ENCODE measurements around the gene ZDHHC22. TPM values are rescaled to one million over a fixed set of nuclear protein-coding genes. Genes with fewer than 3 reads are reported as not detected.

ZDHHC22 gene
- total RNA-seq, 2 donors from 2014 or later, result 0.38 to 1.7 TPM

DNA sequence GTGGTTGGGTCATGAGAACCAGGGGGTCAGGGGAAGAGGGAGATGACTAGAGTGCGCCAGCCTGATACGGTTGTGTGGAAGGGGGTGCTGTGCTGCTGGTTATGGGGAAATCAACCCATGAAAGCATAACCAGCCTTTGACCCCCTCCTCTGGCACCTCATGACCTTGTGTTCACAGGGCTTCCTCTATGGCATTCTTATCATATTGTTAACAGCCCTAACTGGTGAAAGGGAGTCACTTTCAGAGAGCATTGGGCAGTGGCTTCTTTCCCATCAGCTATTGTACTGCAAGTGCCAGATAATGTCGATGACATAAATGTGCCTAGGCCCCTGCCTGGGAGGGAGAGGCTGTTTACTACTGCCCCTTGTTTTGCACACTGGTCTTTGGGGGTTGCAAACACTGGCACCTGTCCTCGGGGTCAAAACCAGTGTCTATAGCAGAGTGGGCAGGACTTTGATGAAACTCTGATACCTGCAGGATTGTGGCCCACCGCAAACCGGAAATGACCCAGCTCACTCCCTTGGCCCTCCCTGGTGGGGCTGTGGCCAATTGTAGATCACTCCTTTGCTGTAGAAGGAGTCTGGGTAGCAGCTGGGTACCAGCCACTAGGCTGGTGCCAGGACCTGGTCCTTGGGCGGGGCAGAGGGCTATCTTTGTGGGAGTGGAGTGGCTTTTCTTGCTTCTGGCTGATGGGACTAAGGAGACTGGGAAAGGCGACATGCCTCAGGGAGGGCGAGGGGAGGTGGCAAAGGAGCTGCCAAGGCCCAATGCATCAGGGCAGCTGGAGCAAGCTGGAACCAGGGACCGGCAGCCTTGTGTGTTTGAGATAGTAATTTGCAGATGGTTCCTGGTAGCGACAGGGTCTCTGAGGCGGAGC is 39.4 kb upstream of the ZDHHC22 start:
- no peak for DNase-seq
- Histone ChIP-seq H3K9ac (ENCODE audit: extremely low read depth, low read length, poor library complexity, severe bottlenecking) (no peak overlapping the region), H3K9me3 (ENCODE audit: control insufficient read depth, low read length) (no peaks in the 10 kb centered on the region), H3K36me3 (ENCODE audit: control insufficient read depth, insufficient read depth, low read length) (no peaks in the 10 kb centered on the region), H3K27ac (ENCODE audit: low read depth, low read length) (no peak overlapping the region), H3K27me3 (ENCODE audit: control insufficient read depth, insufficient read depth, low read length, poor library complexity, severe bottlenecking) (peaks cover 12% of the 10 kb centered on the region), H3K4me1 (ENCODE audit: control insufficient read depth, insufficient read depth, low read length) (peaks cover 4% of the 10 kb centered on the region), H3K4me3 (ENCODE audit: low read length) (no peak overlapping the region)
- Mint-ChIP-seq H3K4me3 (peak overlapping the region; percentile 63), H3K4me1 (peaks cover 2% of the 10 kb centered on the region), H3K36me3 (ENCODE audit: low read depth) (no peaks in the 10 kb centered on the region), H3K27me3 (ENCODE audit: insufficient read depth) (peaks cover 25% of the 10 kb centered on the region), H3K27ac (no peak overlapping the region), H3K9me3 (no peaks in the 10 kb centered on the region)
- TF ChIP-seq, protein P1, sequence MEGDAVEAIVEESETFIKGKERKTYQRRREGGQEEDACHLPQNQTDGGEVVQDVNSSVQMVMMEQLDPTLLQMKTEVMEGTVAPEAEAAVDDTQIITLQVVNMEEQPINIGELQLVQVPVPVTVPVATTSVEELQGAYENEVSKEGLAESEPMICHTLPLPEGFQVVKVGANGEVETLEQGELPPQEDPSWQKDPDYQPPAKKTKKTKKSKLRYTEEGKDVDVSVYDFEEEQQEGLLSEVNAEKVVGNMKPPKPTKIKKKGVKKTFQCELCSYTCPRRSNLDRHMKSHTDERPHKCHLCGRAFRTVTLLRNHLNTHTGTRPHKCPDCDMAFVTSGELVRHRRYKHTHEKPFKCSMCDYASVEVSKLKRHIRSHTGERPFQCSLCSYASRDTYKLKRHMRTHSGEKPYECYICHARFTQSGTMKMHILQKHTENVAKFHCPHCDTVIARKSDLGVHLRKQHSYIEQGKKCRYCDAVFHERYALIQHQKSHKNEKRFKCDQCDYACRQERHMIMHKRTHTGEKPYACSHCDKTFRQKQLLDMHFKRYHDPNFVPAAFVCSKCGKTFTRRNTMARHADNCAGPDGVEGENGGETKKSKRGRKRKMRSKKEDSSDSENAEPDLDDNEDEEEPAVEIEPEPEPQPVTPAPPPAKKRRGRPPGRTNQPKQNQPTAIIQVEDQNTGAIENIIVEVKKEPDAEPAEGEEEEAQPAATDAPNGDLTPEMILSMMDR (conservative IDR thresholded peaks at IDR 0.05), result no peak
- 42 to 53% methylated on average over 6 to 12 of the region's 12 CpGs for WGBS, 2 experiments (ENCODE audit: insufficient coverage in 1 of 2, insufficient read length in 1 of 2)

DNA sequence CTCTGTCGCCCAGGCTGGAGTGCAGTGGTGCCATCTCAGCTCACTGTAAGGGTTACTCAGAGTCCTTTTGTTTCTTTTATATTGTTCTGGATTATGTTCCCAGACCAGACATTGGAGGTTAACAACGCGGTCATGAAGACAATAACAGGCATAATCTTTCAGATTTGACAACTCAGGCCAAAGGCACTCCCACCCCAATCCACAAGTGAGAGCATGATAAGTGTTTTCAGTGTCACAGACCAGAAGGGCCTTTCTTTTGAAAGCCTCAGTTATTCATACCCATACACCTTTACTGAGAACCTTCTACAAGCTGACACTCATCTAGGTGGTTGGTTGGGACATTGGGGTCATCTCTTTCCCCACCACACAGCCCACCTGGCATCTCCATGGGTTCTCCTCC is 37.1 kb upstream of the ZDHHC22 start:
- DNase-seq, result no peak
- Mint-ChIP-seq H3K27me3 (ENCODE audit: insufficient read depth) (peaks cover 21% of the 10 kb centered on the region), H3K9me3 (no peaks in the 10 kb centered on the region), H3K36me3 (ENCODE audit: low read depth) (no peaks in the 10 kb centered on the region), H3K4me3 (no peak overlapping the region), H3K4me1 (peaks cover 2% of the 10 kb centered on the region), H3K27ac (no peak overlapping the region)
- Histone ChIP-seq H3K9me3 (ENCODE audit: control insufficient read depth, low read length) (no peaks in the 10 kb centered on the region), H3K4me1 (ENCODE audit: control insufficient read depth, insufficient read depth, low read length) (peaks cover 4% of the 10 kb centered on the region), H3K27me3 (ENCODE audit: control insufficient read depth, insufficient read depth, low read length, poor library complexity, severe bottlenecking) (peaks cover 12% of the 10 kb centered on the region), H3K9ac (ENCODE audit: extremely low read depth, low read length, poor library complexity, severe bottlenecking) (no peak overlapping the region), H3K27ac (ENCODE audit: low read depth, low read length) (no peak overlapping the region), H3K4me3 (ENCODE audit: low read length) (no peak overlapping the region), H3K36me3 (ENCODE audit: control insufficient read depth, insufficient read depth, low read length) (no peaks in the 10 kb centered on the region)
- WGBS, 2 experiments (ENCODE audit: insufficient coverage in 1 of 2, insufficient read length in 1 of 2), result 57 to 100% methylated on average over 1 to 3 of the region's 3 CpGs
- TF ChIP-seq, protein P1 (conservative IDR thresholded peaks at IDR 0.05), result no peak

DNA sequence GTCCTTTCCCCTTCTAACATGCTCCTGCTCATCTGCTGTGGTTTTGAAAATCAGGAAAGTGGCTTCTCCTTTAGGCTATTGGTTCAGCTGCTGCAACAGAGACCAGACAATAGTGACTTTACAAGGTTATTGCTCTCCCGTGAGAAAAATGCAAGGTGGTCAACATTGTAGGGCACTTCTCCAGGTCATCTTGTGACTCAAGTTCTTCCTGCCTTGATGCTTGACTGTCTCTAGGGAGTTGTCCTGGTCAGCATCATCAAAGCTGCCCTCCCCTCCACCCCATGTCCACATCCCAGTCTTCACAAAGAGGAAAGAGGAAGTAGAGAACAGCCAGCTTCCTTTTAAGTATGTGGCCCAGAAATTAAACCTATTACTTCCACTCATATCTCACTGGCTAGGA is 36.1 kb upstream of the ZDHHC22 start:
- Mint-ChIP-seq H3K27ac (no peak overlapping the region), H3K36me3 (ENCODE audit: low read depth) (no peaks in the 10 kb centered on the region), H3K27me3 (ENCODE audit: insufficient read depth) (peaks cover 13% of the 10 kb centered on the region), H3K4me3 (no peak overlapping the region), H3K4me1 (peaks cover 2% of the 10 kb centered on the region), H3K9me3 (no peaks in the 10 kb centered on the region)
- H3K27me3 ChIP-seq (ENCODE audit: control insufficient read depth, insufficient read depth, low read length, poor library complexity, severe bottlenecking), result peaks cover 5% of the 10 kb centered on the region
- no peak for DNase-seq
- peaks cover 4% of the 10 kb centered on the region for H3K4me1 ChIP-seq (ENCODE audit: control insufficient read depth, insufficient read depth, low read length)
- no peaks in the 10 kb centered on the region for H3K9me3 ChIP-seq (ENCODE audit: control insufficient read depth, low read length)
- H3K9ac ChIP-seq (ENCODE audit: extremely low read depth, low read length, poor library complexity, severe bottlenecking), result no peak overlapping the region
- TF ChIP-seq, protein P1 (conservative IDR thresholded peaks at IDR 0.05), result no peak
- H3K36me3 ChIP-seq (ENCODE audit: control insufficient read depth, insufficient read depth, low read length), result no peaks in the 10 kb centered on the region
- 76% methylated on average over 1 of the region's 1 CpG; no CpG with 5 or more reads in 1 of the 2 experiments for WGBS, 2 experiments (ENCODE audit: insufficient coverage in 1 of 2, insufficient read length in 1 of 2)
- no peak overlapping the region for H3K4me3 ChIP-seq (ENCODE audit: low read length)
- no peak overlapping the region for H3K27ac ChIP-seq (ENCODE audit: low read depth, low read length)

Data from endodermal cell (in vitro differentiated cells).